IPS-11a (cell line): Measurements from ENCODE around the gene KDM3B.

ENCODE experiments used
- H3K4me3 ChIP-seq: one replicate; pipeline ENCODE4 v1.5.1; 2013; ENCODE audit warnings: low read depth, low read length, control low read depth

KDM3B gene

GRCh38 chr5:138448481-138449398, 96.3 kb downstream of the KDM3B start:
- no peak overlapping the region for H3K4me3 ChIP-seq

GRCh38 chr5:138449501-138450239, 97.2 kb downstream of the KDM3B start:
- H3K4me3 ChIP-seq, result no peak overlapping the region

- no peak overlapping the region for H3K4me3 ChIP-seq
Measured at GRCh38 chr5:138450971-138451370, 98.5 kb downstream of the KDM3B start.

- no peak overlapping the region for H3K4me3 ChIP-seq
Measured at GRCh38 chr5:138452720-138453119, 100.2 kb downstream of the KDM3B start.

GRCh38 chr5:138453590-138453989, 101.1 kb downstream of the KDM3B start:
- no peak overlapping the region for H3K4me3 ChIP-seq

GRCh38 chr5:138454121-138454520, 101.6 kb downstream of the KDM3B start:
- no peak overlapping the region for H3K4me3 ChIP-seq

- no peak overlapping the region for H3K4me3 ChIP-seq
Measured at GRCh38 chr5:138455232-138455930, 102.9 kb downstream of the KDM3B start.

- no peak overlapping the region for H3K4me3 ChIP-seq
Measured at GRCh38 chr5:138457531-138458275, 105.2 kb downstream of the KDM3B start.

- no peak overlapping the region for H3K4me3 ChIP-seq
Measured at GRCh38 chr5:138458384-138458783, 105.9 kb downstream of the KDM3B start.

- no peak overlapping the region for H3K4me3 ChIP-seq
Measured at GRCh38 chr5:138458856-138459255, 106.4 kb downstream of the KDM3B start.

GRCh38 chr5:138459311-138459933, 106.9 kb downstream of the KDM3B start:
- H3K4me3 ChIP-seq, result no peak overlapping the region

- H3K4me3 ChIP-seq, result no peak overlapping the region
Measured at GRCh38 chr5:138460032-138460693, 107.7 kb downstream of the KDM3B start.

- H3K4me3 ChIP-seq, result no peak overlapping the region
Measured at GRCh38 chr5:138461343-138462125, 109.0 kb downstream of the KDM3B start.

GRCh38 chr5:138463419-138464007, 111.0 kb downstream of the KDM3B start:
- peak overlapping the region; percentile 44 for H3K4me3 ChIP-seq

GRCh38 chr5:138464008-138464387, 111.5 kb downstream of the KDM3B start:
- peak overlapping the region; percentile 85 for H3K4me3 ChIP-seq

- peak overlapping the region; percentile 85 for H3K4me3 ChIP-seq
Measured at GRCh38 chr5:138464388-138465260, 112.1 kb downstream of the KDM3B start.

GRCh38 chr5:138465261-138466124, 113.0 kb downstream of the KDM3B start, which contains the start of gene EGR1:
EGR1 (plus strand) TSS chr5:138465479; CDS start chr5:138465762, 283 bp downstream.
- H3K4me3 ChIP-seq, result peak within 1 kb of the TSS; percentile 85
